RPMI8226 (cell line): ENCODE measurements around the gene SRRD.

Experiments used
- DNase-seq: peaks from one replicate; pipeline ENCODE4 v3.0.0-alpha.2; 2015

SRRD gene

DNA sequence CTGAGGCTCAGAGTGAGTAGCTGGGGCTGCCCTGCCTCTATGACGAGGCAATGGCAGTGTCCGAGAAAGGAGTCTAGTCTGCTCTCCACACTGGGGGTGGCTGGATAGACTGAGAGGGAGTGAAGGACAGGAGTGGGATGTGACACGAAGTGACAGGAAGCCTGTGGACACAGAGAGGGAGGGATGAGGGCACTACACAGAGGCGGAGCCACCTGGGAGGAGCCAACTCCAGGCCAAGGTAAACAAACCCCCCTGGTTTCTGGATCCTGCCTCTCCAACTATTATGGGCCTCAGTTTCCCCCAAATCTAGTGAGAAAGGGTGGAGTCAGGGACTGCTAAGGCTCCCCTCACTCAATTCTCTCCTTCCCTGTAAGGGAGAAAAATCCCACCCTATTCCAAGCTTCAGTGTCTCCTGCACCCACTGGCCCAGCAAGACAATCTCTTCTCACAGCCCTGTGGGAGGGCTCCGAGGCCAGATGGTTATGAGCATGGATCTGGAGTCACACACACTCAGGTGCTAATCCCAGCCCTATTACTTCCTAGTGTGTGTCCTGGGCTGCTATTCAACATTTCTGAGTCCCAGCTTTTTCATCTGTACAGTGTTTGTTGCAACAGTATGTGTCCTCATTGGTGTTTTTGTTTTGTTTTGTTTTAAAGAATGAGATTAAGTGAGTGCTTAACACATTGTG, 29.7 kb upstream of the SRRD start:
- DNase-seq = no peak

DNA sequence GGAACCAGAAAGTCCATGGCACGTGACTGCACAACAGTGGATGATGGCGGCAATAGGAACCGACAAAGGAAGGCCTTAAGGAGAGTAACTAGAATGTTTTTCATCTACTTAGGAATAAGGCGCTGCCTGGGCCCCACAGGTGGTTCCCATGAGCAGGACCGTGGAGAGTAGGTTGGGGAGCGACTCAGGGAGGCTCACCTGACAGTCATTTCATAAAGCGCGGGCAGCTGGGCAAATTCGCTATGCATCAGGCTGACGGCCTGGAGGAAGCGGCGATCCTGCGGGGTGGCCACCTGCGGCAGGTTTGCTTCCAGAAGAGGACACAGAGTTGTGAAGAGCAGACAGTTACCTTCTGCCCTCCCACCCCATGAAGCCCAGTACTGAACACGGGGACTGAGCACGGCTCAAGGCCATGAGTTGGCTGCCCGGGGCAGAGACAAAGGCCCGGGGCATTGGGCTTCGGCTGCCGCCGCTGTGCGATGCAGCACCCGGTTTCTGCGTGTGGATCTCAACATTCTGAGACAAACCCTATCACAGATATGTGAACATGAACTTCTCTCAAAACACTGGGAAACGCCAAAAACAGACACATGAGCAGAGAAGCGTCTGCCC, 25.9 kb upstream of the SRRD start:
- no peak for DNase-seq

DNA sequence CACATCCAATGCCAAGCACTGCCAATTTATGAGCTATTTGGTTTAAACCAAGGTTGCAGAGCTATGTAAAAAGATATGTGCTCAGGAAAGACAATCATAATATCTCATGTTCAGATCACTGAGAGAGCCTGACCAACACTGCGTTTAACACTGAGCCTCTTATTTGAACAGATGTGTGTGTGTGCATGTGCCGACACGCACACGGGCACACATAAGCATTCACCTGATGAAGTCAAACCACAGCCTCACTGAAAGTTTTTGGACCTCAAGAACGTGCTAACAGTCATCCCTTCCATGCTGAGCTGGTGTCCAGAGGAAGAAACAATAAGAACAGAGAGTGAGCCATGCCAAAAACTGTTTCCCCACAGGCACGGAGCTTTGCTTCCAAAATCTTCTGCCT, 23.5 kb upstream of the SRRD start:
- no peak for DNase-seq

DNA sequence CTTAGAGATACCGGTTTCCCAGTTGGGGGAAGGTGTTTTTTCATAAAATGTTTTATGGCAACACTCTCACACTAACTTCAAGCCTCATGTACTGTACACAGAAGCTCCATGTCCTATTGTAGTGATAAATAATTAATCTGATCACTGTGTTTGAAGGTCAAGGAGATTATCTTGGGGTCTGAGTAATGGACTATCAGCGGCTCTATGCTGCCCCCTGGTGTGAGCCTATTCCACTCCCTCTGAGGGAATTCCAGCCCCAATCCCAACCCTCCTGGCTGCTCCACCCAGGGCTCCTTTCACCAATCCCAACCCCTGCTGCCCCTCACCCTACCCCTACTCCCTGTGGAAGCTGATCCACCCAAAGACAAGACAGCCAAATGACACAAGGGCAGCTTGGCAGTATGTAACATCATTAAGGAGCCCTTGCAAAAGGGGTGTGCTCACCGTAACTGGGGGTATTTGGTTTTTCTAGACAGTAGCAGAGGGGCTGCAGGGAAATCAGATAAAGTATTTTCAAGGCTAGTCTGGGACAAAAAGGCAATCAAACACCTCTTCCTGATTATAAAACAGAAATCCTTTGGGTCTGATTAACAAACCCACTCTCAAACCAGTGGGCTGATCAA, 22.4 kb upstream of the SRRD start:
- DNase-seq = peak; percentile 13

DNA sequence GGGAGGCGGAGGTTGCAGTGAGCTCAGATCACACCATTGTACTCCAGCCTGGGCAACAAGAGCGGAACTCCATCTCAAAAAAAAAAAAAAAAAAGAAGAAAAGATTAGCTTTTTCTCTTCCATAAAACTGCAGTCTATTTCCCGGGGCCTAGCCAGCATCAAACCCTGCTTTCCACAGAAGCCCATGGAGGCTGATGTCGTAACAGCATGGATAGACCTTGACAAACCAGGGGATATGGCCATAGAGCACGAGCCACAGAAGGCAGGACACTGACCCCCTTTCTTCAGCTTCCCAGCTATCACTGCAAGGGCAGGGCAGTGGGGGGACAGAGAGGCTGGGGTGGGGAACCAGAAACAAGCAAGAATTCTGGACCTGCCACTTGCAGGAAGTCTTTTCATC, 21.6 kb upstream of the SRRD start:
- no peak for DNase-seq

DNA sequence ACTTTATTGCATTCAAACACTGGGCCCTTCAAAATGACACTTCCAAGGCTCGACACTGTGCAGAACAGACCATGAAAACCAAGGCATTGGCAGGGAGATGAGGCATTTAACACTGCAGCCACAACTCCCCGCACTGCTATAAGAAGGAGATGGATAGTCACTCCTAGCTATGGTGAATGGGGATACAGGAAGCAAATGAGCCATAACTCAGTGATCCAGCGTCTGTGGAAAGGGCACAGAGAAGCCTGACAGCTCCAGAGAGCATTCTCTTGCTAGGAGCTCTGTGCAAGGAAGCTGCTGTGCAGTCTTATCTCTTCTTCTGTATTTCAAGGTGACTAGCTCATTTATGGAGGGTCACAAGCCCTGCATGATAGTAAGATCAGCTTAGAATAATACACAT, 21.0 kb upstream of the SRRD start:
- DNase-seq = no peak

DNA sequence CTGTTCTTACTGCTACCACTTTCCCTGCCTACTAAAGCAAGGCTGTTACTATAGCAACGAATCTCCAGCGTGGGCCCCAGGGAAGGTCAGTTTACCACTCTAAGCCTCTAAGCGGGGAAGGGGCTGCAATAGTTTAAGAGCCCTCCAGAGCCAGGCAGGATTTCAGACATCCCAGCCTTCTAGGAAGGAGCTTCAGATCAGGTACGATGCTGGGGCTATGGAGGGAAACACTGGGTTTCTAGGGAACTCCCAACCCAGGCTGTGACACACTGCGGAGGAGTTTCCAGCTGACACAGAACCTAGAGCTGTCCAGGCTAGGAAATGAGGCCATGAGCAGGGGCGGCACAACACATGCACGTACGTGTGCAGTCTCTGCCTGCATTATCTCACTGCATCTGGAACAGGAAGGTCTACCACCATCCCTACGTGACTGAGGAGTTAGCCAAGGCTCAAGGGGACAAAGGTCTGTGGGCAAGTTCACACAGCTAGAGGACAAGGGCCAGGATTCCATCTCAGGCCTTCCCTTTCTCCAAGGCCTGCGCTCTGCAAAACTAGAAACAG, 20.5 kb upstream of the SRRD start:
- DNase-seq = no peak

DNA sequence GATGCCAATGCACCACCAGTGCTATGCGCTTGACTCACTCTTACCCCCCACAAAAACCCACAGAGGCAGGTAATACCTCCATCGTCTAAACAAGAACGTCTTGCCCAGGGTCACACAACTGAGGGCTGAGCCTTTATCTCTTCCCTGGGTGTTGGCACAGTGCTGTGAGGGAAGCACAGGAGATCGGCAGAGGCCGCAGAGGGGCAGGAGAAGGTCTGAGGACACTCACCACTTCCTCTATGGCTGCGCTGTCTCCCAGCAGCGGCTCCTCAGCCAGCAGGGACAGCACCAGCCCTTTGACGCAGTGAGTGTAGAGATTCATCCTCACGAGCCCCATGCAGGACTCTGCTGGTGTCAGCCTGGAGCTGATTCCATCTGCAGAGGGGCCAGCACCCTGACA, 20.0 kb upstream of the SRRD start:
- DNase-seq = no peak

DNA sequence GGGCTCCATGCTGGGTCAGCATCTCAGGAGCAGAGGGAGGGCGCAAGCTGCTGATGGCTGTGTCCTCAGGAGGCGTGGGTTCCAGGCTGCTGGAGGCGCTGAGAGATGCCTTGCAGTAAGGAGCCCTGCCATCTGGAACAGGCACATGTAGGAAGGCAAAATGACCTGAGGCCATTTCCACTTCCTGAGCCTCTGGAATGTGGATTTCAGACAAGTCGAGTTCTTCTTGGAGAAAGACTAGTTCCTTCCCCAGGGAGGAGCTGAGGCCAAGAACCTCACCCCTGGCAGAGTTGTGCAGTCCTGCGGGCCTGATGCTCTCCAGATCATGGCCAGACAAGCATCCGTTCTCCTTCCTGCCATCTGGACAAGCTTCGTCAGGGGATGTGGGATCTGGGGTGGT, 19.4 kb upstream of the SRRD start:
- DNase-seq = no peak

DNA sequence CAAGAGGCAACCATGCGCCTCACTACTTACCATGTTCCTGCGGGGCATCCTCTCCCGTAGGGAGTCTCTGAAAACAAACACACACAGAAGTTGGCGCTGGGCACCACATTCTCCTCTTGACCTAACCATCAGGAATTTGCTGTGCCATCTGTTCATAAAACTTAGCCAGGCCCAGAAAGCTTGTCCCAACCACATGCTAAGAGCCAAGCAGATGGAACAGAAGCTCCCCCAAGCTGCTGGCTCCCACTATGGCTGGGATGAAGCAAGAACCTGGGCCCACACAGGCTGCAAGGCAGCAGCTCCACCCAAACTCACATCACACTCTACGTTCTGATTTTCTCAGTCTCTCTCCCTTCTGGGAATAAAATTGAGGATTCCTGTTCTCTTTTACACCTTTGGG, 17.5 kb upstream of the SRRD start:
- DNase-seq = no peak

DNA sequence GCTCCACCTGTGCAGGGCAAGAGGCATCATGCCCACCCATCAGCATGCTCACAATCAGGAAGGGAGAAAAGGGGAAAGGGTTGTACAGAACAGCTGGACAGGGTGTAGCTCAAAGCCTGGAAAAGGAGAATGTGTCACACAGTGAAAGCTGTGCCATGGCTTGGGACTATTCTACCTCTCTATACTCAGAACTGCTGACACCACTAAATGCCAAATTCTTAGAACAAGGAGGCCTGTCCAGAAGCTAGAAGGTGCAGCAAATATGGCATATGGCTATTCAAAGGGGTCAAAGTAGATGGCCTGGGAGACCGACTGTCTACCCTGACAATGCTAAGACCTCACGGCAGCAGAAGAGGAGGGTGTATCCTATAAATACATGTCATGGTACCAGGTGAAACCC, 12.9 kb upstream of the SRRD start:
- no peak for DNase-seq

DNA sequence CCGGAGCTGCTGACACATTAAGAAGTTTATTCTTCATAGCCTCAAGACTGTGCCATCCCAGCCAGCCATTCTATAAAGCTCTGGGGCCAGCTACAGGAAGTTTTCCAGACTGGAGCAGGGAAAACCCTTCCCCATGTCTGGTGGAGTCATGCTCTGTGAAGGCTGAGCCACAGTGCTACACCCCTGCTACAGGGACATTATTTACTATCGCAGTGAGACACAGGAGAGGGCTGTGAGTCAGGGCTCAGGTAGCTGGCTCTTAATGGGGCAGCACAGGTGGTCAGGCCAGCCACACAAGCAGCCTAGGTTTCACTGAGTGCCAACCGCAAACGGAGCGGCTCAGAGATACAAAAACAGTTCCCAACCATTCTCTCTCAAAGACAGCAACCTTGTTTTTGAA, 12.2 kb upstream of the SRRD start:
- no peak for DNase-seq

DNA sequence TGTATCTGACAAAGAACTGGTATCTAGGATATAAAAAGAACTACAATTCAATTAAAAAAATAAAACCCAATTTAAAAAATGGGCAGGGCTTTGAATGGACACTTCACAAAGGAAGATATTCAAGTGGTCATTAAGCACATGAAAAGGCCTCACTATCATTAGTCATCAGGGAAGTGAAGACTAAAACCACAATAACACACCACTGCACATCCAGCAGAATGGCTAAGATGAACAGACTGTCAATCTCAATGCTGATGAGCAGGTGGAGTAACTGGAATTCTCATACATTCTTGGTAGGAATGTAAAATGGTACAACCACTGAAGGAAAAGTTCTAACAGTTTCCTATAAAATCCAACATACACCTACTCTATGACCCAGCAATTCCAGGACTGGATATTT, 9.0 kb upstream of the SRRD start:
- DNase-seq = no peak

DNA sequence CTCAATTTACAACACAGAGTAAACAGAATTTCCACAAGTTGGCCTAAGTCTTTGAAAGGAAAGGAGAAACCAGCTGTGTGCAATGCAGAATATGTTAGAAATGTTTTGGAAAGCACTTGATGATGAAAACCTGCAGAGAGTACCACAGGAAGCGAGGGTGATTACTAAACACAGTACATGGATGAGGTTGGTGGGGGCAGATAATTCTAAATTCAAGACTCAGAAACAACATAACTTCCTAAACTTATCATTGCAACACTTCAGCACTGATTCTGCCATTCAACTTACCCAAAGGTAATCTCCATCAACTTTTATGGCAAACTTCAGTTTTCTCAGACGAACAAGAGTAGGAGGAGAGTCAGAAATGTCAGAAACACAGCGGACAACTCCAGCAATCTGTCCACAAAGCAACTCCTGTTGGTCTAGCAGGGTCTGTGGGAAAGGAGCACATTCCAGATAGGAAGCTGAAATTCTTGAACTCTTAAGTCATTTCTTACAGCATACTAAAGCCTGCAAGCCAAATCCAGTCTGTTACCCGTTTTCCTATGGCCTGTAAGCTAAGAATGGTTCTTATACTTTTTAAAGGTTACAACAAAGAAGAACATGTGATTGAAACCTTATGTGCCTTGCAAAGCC, 6.9 kb upstream of the SRRD start:
- DNase-seq = no peak

DNA sequence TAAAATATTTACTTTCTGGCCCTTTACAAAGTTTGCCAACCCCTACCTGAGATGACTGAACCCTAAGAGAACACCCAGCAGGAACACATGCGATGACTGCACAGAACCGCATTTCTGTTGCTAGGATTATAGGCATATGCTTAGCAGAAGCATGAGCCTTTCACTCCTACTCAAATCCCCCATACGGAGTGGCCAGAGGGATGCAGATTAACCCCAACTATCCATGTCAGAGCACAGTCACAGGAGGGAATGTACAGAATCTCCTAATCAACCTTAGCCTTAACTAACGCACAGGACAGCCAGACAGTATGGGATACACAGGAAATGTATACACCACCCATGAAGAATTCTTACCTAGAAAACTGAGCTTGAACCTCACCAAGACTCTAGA, 6.3 kb upstream of the SRRD start:
- DNase-seq = no peak

DNA sequence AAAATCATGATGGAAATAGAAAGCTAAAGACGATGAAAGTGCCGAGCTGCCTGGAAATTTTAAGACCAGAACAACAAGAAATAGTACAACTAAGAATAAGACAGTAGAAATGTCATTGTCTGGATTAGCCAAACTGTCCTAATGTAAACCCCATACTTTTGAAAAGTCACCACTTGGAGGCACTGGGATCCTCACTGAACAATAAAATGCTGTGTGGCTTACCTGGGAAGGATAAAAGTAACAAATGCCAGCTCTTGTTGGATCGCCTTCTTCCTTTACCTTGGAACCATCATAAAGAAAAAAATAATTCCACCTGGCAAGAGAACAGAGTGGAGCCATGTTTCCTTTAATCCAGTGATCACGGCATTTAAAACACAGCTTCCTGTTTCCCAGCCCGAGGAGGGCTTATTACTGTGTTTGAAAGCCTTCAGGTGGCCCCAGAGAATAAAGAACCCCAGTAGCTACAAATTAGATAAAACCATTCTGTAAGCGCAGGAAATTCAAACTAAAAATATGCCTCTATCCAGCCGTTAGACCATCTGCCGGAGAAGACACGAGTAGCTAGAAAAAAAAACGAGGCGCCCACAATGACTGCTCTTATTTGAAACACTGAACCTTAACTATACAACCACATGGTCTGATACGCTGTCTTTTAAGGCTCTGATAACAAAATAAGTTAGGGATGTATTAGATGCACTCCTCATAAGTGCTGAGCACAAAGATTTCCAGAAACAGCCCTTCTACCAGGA, 4.5 kb upstream of the SRRD start:
- DNase-seq = no peak

DNA sequence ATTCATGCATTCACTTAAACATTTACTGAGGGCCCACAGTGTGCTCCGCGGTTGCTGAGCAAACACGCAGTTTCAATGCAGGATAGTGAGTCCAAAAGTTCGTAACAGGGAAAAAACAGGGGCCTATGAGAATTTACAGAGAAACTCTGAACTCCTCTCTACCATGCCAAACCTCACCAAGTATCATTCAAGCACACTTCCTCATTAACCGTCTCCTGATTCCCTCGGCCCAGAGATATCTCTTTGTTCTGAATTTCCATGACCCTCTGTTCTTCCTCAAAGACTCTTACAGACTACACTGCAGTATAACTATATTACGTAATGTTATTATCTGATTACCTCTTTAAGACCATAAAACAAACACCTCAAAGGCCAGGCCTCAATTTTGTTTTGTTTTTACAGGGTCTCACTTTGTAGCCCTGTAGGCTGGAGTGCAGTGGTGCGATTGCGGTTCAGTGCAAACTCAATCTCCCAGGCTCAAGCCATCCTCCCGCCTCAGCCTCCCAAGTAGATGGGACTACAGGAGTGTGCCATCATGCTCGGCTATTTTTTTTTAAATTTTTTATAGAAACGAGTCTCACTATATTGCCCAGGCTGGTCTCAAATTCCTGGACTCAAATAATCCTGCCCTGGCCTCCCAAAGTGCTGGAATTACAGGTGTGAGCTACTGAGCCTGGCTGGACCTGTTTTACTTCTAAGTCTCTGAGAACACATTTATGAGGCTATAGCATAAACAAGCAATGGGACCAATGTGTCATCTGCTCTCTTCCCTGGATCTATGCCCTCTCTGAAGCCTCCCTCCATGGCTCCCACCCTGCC, 3.7 kb upstream of the SRRD start:
- no peak for DNase-seq

DNA sequence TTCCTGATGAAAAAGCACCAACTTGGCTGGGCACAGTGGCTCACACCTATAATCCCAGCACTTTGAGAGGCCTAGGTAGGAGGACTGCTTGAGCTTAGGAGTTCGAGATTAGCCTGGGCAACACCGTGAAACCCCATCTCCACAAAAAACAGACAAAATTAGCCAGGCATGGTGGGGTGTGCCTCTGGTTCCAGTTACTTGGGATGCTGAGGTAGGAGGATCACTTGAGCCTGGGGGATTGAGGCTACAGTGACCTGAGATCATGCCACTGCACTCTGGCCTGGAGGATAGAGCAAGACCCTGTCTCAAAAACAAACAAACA, 3.1 kb upstream of the SRRD start:
- DNase-seq = no peak

DNA sequence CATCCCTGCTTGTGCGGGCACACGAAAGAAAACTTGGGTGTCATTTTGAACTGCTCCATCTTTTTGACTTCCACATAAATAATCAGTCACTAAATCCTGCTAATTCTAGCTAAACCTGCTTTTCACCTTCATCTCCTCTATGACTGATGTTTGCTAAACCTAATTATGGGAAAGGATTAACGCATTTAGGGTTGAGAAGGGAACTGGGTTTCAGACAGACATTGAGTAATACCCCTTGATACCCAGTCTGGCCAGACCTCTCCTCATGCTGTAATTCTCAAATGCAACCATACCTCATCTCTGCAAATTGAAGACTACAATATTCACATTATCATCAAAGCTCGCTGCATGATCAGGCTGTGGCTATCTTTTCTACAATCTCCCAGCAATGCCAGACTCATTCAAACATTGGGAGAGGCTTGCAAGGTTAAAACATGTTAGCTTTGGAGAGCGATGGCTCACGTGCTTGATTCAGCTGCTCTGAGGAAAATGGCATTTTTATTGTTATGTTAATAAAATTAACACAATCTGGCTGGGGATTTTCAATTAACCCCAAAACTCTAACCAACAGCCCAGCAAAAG, 2.5 kb upstream of the SRRD start:
- DNase-seq = no peak

DNA sequence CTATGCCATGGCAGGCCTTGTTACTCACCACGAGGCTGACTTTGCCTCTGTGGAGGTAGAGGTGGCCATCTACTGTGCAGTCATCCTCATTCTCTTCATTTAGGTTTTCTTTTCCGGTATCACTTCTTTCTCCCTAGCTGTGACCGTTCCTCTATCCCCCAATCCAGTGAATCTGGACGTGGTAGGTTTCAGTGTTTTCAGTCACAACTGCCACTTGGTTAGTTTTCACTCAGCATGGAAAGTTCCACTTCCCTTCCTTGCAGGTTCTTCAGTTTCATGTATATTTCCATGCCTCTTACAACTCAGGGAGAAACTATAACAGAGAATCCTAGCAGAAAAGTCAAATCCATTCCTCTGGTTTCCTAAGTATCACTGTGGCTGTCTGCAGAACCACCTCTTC, 2.0 kb upstream of the SRRD start:
- DNase-seq = no peak

DNA sequence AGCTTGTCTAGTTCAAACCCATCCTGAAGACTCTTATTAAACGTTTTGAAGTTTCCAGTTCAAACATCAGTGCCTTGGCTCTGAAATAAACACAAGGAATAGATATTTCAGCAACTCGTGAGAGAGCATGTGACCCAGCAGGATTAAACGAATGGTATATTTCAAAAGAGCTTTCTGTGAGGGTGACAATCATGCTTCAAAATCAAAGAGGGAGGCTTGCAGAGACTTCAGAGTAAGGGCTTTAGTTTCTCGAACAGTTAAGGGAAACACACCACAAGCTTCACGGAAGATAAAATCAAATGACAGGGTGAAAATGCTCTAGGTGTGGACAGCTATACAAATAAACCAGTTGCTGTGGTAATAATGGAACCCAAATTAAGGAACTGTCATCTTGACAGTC, 1.5 kb upstream of the SRRD start:
- DNase-seq = no peak

DNA sequence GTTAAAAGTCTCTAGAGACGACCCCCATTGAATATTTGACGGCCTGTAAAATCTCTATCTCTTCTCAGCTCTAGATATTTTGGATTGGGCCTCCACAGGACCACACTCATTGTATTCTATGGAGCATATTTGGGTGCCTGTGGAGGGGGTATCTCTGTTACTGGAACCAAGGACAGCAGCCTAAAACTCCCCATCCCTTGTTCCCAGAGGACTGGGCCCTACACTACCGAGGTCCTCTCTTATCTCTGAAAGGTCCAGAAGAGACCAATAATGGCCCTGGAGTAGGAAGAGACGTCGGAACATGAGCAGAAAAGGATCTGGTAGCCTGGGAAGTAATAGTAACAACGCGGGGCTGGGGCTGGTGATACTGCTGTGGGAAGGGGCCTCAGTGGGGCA, 636 bp upstream of the SRRD start:
- DNase-seq = no peak
